HFF-Myc (cell line): ENCODE results near the gene DPPA5.
"Not testable (repeated sequence)": the region's sequence is repeated elsewhere in the genome, so short reads cannot be mapped to it uniquely, and the experiment has no call there.

Experiments used
- DNase-seq: peaks from one replicate; pipeline ENCODE4 v3.0.0-alpha.2; 2011; ENCODE audit warnings: low read depth; ENCODE audit errors: extremely low read depth
- H3K4me3 ChIP-seq: replicated peaks from 2 replicates; pipeline ENCODE4 v1.5.1; 2011; ENCODE audit warnings: low read depth, mild to moderate bottlenecking, control low read depth, low read length
- CTCF ChIP-seq: IDR thresholded peaks from 2 replicates; pipeline ENCODE4 v1.5.1; 2012; ENCODE audit warnings: mild to moderate bottlenecking, low read depth, low read length, control low read depth; ENCODE audit errors: missing control alignments

DPPA5 gene

DNA sequence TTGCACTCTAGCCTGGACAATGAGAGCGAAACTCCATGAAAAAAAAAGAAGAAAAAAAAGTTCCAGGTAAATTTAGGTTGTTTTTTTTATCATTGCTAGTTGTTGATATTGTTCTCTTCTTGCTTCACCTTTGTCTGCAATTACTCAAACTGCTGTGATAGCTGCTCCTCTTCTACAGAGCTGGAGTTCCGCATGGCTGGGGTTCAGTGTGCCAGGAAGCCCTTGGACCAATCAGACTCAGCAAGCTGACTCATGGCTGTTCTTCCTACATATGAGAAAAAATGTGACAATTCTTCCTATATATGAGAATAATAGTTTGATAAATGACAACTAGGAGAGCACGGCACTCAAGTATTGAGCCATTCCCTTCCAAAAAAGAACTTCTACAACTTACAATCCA lies 28.4 kb downstream of the DPPA5 start:
- H3K4me3 ChIP-seq = no peak overlapping the region
- no peak for TF ChIP-seq CTCF
- no peak for DNase-seq

DNA sequence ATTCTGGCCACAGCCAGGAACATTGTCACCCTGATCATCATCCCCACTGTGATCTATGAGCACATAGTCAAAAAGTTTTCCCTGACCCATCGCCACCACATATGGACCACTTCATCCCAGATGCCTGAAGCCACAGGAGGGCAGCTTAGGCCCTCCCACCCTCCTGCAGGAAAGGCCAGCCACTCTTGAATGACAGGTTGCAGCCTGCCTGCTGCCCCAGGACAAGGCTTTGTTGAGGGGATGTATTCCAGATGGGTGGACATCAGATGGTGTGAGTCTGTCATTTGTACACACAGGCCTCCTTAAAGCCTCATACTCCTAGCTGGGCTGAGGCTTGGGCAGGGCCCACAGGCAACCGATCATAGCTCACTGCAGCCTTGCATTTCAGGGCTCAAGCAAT lies 30.8 kb downstream of the DPPA5 start:
- no peak for TF ChIP-seq CTCF
- H3K4me3 ChIP-seq = no peak overlapping the region
- DNase-seq = no peak

- peak overlapping the region; percentile 22; the same call in 1 of the 2 replicates for H3K4me3 ChIP-seq
- DNase-seq = no peak
- no peak for TF ChIP-seq CTCF
These were observed 39.2 kb downstream of the DPPA5 start for GRCh38 chr6:73314577-73315492.

DNA sequence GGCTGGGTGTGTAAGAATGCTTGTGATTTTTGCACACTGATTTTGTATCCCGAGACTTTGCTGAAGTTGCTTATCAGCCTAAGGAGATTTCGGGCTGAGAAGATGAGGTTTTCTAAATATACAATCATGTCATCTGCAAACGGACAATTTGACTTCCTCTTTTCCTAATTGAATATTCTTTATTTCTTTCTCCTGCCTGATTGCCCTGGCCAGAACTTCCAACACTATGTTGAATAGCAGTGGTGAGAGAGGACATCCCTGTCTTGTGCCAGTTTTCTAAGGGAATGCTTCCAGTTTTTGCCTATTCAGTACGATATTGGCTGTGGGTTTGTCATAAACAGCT lies 43.6 kb downstream of the DPPA5 start:
- H3K4me3 ChIP-seq = peak overlapping the region; percentile 55
- DNase-seq = not testable (repeated sequence)

DNA sequence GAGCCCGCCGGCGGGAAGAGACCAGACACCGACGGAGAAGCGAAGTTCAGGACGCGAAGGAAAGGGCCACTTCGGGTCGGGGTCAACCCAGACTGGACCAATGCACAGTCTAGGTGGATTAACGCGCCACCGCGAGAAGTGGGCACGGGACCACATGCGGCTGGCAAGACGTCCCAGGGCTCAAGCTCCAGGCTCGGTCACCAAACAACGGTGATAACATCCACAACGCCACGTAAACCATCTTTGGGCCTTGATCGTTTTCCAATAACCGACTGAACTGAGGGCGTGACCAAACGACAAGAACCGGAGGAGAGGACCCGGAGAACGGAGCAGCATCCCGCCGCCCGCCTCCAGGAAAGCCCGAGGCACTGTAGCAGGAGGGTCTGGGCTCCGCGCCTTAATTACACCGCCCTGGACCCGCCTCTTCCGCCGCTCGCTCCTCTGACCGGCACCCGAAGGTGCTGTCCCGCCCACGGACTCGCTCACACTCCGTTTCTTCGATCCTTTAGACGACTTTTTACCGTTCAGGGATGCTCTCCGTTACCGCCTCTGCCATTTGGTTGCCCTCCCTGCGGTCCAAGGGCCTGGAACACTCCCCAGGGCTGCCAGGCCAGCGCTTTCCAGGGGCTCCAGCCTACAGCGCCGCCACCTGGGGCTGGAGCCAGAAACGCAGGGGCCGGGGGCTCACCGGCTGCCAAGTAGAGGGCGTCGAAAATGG lies 44.1 kb downstream of the DPPA5 start:
- H3K4me3 ChIP-seq = peak overlapping the region; percentile 55
- peak; percentile 62 for TF ChIP-seq CTCF
- no peak for DNase-seq

- no peak for TF ChIP-seq CTCF
- no peak for DNase-seq
- peak overlapping the region; percentile 55 for H3K4me3 ChIP-seq
These were observed 44.6 kb downstream of the DPPA5 start for GRCh38 chr6:73309535-73309784.

GRCh38 chr6:73308712-73309534 lies 45.2 kb downstream of the DPPA5 start:
- H3K4me3 ChIP-seq = peak overlapping the region; percentile 55
- peak; percentile 30 for TF ChIP-seq CTCF
- DNase-seq = no peak

DNA sequence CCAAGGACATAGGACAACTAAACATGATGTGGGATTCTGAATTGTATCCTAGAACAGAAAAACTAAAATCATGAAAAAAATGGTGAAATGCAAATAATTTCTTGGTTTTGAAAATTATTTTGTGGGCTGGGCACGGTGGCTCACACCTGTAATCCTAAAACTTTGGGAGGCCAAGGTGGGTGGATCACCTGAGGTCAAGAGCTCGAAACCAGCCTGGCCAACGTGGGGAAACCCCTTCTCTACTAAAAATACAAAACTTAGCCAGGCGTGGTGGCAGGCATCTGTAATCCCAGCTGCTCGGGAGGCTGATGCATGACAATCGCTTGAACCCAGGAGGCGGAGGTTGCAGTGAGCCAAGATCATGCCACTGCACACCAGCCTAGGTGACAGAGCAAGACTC lies 50.3 kb downstream of the DPPA5 start:
- not testable (repeated sequence) for H3K4me3 ChIP-seq, DNase-seq
